HG03135 (cell line): ENCODE data around the gene SCD5.
A peak's percentile ranks its signal among the peaks of the same experiment; 100 is the strongest.
"Not testable (repeated sequence)": the region's sequence is repeated elsewhere in the genome, so short reads cannot be mapped to it uniquely, and the experiment has no call there.

Experiments
- ATAC-seq: cut with Tn5 transposase; IDR thresholded peaks from one replicate; pipeline ENCODE4 v1.9.1; 2021; ENCODE audit warnings: mild to moderate bottlenecking, moderate library complexity; ENCODE audit not compliant: unreplicated experiment

SCD5 gene

DNA sequence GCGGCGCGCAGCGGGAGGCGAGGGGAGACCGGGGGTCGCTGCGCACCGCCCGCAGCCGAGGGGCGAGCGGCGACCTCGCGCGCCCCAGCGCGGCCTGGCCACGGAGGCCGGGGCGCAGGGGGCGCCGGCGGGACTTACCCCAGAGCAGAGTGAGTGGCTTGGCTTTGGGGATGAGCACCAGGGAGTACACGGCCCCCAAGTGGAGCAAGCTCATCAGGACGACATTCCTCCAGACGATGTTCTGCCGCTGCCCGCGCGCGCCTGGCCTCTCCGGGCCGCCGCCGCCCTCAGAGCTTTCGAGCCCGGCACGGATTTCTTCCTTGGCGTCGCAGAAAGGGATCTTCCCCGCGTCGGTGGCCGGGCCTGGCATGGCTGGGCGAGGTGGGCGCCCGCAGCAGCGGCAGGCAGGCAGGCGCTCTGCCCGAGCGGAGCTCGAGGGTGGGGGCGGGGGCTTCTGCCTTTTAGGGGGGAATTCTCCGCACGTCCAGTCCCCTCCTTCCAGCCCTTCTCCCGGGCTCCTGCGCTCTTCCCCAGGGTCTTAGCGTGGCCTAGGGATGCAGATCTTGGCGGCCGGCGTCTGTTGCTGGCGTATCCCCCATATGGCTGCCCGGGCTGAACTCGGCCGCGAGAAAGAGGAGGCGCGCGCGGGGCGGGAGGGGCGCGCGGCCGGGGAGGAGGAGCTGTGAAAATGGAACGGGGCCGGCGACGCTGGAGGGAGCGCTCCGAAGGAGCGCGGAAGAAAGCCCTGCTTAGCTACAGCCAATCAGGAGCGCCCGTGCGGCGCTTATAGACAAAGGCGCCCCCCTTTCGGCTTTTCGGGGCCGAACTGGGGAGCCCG lies at the start of gene SCD5:
Gene SCD5 (minus strand): TSS at position 629 of the 838 bp plus-strand sequence. CDS start 259 bp downstream, at position 370.
- peak; percentile 88 for ATAC-seq

DNA sequence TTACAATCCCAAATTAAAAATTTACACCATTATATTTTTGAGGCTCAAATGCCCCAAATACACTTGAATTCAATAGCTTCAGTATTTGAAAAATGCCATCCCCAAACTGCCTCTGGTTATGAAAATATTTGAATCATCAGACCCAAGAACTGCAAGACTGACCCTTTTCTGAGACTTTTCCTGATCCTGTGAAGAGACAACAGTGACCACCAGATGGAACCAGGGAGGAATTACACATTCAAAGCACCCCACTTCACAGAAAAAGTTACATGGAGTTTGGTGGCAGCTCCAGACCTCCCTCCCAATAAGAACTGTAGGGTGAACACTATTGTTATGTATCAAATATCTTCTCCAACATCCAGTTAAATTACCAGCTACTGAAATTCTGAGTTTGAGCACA lies 44.0 kb upstream of the SCD5 start:
- ATAC-seq = no peak

DNA sequence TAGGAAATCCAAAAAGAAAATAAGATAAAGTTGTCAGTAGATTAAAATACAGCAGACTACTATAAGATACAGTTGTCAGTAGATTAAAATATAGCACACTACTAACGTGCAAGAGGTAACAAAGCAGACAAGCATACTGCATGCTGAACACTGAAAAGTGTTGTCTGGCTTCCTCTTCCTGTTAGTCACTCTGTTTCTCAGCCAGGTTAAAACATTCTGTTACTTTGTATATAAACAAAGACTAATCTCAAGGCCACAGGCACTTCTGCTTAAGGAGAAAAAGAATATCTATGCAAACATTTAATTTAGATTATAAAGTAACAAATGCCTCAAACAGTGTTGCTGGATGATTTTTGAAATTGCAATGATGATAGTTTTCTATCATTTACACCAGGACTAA lies 41.0 kb upstream of the SCD5 start:
- ATAC-seq = no peak

DNA sequence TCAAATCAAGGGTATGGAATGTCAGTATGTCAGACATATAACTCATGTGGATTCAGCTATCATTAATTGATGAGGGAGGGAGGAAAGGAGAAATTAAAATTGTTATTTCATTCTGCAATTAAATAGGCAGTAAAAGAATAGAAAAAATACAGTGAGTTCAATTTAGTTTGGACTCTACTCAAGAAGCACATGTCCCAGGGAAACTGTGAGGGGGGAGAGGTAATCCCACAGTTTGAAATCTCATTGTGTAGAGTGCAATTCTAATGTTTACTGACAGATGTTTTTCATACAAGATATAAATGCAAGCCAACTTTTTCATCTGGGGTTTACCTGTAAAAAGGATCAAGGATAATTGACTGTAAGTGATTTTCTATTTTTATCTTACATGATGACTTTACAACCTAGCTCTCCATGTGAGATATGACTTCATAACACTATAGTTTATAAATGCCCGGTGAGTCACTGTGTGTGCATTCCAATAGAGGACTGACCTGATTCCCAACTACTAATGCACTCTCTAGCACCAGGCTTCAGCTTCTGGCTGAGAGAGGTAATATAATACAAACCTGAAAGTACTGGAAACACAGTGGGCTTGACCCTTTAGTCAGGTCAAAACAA lies 35.2 kb upstream of the SCD5 start:
- no peak for ATAC-seq

DNA sequence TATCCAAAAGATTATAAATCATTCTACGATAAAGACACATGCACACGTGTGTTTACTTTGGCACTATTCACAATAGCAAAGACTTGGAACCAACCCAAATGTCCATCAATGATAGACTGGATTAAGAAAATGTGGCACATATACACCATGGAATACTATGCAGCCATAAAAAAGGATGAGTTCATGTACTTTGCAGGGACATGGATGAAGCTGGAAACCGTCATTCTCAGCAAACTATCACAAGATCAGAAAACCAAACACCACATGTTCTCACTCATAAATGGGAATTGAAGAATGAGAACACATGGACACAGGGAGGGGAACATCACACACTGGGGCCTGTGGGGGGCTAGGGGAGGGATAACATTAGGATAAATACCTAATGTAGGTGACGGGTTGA lies 34.5 kb upstream of the SCD5 start:
- not testable (repeated sequence) for ATAC-seq

DNA sequence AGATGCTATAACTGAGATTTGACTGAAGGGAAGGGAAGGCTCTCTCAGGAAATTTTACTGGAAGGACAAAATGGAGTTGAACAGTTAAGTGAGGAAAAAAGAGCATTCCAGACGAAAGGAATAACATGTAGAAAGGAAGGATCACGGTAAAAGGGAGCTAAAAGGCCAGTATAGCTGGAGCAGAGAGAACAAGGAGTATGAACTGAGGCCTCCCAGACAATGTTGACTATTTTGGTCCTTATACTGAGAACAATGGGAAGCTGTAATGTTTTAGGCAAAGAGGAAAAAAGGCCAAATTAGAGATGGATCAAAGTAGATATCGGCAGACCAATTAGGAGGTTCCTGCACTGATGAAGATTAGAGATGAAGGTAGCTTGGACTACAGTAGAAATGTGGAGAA lies 26.8 kb upstream of the SCD5 start:
- no peak for ATAC-seq

DNA sequence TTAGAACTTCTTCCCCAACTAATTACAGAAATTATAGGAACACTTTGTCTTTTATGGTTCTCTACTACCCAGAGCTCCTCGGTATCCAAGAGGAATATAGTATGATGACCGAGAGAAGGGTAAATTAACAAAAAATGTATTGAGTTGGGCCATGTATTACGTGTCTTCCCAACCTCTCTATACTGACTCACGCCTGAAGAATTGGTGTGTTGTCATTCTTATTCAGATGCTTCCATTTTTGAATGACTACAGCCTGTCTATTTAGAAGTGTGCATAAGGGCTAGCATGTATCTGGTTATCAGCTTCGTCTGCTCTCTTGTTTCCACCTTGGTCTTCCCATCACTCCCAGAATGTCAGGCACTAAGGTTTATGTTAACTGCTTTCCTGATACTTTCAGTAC lies 24.5 kb upstream of the SCD5 start:
- no peak for ATAC-seq

DNA sequence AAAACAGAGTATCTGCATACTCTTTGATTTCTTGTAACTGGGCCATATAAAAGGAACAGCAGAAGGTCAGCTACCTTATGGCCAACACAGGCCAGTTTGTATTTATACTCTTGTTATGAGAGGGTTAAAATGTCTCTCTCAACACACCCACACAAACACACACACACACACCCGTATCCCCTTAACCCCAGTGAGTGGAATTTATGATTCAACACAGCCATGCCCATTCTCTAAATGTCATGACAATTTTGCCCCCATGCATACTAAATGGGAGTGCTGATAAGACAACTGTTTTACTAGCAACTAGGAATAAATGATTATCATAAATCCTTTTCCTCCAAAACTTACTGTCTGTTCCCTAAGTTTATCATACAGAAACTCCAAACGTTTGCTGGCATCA lies 22.1 kb upstream of the SCD5 start:
- no peak for ATAC-seq

DNA sequence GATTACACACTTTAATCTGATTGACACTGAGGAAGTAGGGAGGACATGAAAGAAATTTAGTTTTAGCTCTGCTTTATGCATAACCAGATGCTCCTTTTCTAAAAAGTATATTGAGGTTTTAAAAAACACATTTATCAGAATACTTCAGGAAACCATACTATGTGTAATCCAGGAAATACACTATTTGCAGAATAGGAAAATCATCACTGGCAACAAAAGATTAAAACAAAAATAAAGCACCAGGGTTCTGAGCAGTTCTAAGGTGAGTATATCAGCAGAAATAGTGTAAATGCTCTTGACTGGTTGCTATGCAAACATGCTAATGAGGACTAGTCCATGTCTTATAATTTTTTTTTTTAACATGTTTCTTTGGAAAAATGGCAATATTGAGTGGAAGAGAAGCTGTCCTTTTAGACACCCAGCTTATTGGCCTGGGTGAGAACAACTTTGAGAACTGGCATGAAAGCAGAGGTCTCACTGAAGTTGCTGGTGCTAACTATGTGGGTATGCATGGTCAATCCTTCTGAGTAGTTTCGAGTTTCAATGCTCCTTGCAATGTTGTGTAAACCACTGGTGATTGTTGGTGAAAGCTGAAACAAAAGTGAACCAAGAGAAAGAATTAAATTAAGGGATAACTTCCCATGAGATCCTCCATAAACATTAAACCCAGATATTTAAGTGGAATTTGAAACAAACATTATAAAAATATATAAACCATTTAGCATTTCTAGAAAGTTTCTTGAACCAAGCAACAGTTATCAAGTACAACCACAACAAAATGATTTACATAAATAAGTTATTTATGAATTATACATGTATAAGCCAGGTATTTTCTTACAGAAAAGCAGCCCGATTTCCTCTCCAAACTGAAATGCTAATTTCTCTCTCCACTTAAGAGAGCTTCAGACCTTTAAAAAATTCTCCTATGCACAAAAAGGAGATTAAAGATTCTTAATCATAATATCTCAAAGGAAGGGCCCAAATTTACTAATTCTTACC lies 20.4 kb upstream of the SCD5 start:
- no peak for ATAC-seq

DNA sequence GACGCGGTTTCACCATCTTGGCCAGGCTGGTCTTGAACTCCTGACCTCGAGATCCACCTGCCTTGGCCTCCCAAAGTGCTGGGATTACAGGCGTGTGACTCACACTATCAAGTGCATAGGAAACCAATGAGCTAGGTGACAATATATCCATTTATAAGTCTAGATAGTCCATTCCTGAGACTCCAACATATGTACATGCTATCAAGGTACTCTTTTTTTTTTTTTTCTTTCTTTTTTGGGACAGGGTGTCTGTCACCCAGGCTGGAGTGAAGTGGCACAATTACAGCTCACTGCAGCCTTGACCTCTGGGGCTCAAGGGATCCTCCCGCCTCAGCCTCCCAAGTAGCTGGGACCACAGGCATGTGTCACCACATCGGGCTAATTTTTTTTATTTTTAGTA lies 18.3 kb upstream of the SCD5 start:
- ATAC-seq = not testable (repeated sequence)

DNA sequence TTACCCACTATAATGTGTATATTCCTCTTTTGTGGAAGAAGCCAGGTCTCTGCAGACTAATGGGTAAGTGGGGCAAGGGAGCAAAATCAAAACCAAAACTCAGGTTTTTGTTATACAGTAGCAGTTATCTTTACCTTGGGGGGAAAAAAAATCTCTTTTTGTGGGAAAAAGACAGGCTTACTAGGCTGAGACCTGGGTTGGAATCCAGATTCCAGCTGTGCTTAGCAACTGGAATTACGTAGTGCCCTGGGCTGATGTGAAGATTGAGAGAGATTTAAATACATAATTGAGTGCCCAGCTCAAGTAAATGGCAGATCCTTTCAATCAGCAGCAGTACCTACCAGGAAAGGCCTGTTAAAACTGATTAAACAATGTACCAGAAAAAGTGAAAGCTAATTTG lies 15.4 kb upstream of the SCD5 start:
- ATAC-seq = no peak

DNA sequence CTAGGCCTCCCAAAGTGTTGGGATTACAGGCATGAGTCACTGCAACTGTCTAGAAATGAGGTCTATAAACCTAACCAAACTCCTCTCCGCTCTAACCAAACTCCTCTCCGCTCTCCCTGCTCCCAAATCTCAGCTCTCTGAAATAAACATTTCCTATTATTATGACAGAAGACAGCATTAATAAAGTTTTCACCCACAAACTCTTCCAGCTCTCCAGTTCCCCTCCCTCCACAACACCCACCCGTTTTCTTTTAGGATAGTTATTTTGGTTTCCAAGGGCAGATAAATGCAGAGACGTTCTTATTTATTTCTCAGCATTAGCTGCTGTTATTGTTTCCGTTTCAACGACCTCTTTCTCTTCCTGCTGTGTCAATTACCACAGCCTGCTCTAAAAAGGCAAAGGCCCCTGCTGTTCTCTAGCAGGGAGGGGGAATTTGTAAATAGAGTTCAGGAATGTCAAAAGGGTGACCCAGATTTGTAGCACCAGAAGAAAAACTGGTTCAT lies 13.3 kb upstream of the SCD5 start:
- no peak for ATAC-seq

DNA sequence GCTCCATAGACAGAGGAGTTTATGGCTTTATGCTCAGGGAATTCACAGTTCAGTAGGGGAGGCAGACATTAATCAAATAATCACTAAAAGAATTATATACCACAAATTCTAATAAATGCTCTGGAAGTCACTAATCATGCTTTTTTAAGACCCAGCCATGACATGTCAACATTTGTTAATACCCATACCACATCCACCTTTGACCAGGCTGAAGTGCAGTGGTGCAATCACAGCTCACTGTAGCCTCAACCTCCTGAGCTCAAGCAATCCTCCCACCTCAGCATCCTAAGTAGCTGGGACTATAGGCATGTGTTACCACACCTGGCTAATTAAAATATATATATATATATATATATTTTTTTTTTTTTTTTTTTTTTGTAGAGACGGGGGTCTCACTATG lies 12.8 kb upstream of the SCD5 start:
- no peak for ATAC-seq

DNA sequence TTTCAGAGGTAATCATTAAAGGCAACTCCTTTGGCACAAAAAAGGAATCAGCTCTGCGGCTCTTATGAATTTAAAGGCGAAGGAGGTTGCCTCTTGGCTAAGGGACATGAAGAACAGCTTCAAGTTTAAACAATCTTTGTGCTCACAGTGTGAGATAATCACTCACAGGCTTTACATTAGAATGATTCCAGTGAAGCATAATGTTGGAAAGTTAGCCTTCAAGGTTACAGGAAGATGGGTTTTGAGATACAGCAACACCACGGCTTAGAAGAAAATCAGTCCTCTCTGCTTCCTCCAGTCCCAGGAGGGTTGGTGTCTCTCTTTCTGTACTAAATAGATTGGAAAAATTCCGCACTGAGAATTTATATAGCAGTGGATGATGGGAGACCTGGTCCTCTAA lies 11.6 kb upstream of the SCD5 start:
- no peak for ATAC-seq

DNA sequence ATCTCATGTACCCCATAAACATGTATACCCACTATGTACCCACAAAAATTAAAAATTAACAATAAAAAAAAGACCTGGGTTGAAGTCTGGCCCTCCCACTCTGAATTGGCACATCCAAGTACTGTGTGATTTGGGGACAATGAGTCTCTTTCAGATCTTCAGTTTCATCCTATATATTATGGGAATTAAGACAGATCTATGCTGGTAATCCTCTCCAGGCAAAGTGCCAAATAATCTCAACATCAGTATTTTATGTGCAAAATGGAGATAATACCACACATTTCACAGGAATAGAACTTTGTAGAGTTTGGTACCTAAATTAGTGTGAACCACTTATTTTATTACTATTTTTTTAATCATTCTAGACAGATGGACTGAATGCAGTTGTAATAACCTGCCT lies 11.0 kb upstream of the SCD5 start:
- no peak for ATAC-seq

DNA sequence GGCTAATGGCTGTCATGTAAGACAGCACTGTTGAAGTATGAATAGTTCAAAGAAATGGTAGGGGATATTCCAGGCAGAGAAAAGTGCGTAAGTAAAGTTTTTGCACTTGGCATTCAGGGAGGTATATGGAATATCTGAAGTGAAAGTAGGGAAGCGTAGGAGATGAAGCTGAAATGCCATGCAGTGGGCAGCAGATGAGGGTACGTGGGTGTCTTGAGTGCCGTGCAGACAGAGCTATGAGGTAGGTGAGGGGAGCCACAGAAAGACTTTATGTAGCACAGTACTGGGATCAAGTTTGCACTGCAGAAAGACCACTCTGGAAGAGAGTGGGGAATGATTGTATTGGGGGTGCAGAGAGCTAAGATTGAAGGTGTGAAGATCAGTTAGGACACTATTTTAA lies 5.2 kb upstream of the SCD5 start:
- ATAC-seq = no peak

DNA sequence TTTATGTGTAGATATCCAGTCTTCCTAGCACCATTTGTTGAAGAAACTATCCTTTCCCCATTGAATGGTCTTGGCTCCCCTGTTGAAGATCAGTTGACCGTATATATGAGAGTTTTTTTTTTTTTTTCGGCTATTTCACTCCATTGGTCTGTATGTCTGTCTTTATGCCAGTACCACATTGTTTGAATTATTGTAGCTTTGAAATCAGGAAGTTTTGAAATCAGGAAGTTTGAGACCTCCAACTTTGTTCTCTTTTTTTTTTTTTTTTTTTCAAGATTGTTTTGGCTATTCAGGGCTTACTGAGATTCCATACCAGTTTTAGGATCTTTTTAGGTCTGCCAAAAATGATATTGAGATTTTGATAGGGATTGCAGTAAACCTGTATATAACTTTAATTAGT lies 4.3 kb upstream of the SCD5 start:
- ATAC-seq = no peak

DNA sequence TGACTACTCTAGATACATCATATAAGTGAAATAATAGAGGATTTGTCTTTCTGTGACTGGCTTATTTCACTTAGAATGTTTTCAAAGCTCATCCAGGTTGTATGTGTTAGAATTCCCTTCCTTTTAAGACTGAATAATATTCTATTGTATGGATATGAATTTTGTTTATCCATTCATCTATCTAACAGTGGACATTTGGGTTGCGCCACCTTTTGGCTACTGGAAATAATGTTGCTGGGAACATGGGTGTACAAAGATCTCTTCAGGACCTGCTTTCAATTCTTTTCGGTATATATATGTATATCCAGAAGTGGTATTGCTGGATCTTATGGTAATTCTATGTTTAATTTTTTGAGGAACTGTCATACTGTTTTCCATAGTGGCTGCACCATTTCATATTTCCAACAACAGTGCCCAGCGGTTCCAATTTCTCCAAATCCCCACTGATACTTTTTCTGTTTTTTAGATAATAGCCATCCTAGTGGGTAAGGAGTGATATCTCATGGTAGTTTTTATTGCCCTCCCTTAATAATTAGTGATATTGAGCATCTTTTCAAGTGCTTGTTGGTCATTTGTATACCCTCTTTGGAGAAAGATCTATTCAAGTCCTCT lies 3.4 kb upstream of the SCD5 start:
- no peak for ATAC-seq

DNA sequence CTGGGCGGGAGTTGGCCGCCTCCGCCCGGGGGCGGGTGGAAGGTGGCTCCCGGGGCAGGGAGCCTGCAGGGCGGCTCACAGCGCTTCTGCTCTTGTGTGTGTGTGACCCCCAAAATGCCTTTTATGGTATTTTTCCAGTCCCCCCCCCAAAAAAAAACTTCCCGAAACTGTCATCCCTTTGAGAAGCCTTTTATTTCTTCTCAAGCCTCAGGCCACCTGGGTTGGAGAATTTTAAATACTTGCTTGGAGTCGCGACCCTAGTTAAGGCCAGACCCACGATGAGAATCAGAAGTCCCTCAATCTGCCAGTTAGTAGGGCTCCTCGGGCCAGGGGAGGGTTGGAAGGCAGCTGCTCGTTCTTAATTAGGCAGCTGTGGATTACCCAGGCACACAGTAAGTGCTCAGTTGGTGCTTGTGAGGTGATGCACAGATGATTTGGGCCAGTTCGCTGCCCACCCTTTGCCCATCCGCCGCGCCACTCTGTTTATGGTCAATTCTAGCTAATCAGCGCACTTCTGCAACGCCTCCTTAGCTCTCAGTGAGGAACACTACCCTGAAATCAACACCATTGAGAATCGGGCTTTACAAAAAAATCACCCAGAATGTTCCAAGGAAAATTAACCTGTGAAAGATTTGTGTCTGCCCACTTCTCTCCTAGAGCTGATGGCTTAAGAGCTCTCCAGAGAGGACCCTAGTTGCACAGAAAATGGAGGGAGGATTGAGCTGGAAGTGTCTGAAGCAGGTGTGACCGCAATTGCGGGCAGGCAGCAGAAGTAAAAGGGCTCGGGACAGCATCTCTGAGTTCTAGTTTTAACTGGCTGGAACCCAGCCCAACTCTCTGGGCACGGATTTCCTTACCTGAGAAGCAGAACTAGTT lies 648 bp upstream of the SCD5 start:
- peak; percentile 40 for ATAC-seq
